Measurements from ENCODE around the gene PRPS1L1. TPM values are rescaled to one million over a fixed set of nuclear protein-coding genes. Genes with fewer than 3 reads are reported as not detected.

PRPS1L1 gene
- total and polyA plus RNA-seq, 2 donors from 2014 or later = not detected

DNA sequence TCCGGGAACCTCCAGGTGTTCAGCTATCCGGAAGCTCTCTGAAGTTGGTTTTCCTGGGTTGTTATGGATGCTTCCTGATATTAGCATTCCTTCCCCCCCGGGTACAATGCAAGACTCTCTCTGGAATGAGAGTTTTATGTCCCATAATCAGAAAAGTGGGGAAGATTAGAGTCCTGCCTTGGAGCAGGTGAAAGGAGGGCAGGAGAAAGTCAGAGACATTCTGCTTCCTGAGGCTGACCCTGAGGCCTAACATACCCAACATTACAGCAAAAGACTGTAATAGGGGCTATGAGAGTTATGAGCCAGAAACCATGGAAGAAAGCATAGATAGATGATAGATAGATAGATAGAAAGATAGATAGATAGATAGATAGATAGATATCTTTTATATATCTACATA is 36.9 kb downstream of the PRPS1L1 start:
- TF ChIP-seq, protein P1, sequence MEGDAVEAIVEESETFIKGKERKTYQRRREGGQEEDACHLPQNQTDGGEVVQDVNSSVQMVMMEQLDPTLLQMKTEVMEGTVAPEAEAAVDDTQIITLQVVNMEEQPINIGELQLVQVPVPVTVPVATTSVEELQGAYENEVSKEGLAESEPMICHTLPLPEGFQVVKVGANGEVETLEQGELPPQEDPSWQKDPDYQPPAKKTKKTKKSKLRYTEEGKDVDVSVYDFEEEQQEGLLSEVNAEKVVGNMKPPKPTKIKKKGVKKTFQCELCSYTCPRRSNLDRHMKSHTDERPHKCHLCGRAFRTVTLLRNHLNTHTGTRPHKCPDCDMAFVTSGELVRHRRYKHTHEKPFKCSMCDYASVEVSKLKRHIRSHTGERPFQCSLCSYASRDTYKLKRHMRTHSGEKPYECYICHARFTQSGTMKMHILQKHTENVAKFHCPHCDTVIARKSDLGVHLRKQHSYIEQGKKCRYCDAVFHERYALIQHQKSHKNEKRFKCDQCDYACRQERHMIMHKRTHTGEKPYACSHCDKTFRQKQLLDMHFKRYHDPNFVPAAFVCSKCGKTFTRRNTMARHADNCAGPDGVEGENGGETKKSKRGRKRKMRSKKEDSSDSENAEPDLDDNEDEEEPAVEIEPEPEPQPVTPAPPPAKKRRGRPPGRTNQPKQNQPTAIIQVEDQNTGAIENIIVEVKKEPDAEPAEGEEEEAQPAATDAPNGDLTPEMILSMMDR (IDR thresholded peaks at IDR 0.05; ENCODE audit: borderline replicate concordance, extremely low read depth, insufficient read depth) = no peak
- H3K9ac ChIP-seq (ENCODE audit: low read length in 3 of 3) = no peak overlapping the region
- H3K27me3 ChIP-seq (ENCODE audit: control insufficient read depth, insufficient read depth, low read length) = no peaks in the 10 kb centered on the region
- H3K4me1 ChIP-seq (ENCODE audit: control insufficient read depth in 2 of 3, insufficient read depth in 2 of 3, low read depth in 1 of 3, low read length in 3 of 3) = no peaks in the 10 kb centered on the region
- no peak for FAIRE-seq
- no peak overlapping the region for H3K27ac ChIP-seq (ENCODE audit: low read depth in 2 of 2, low read length in 2 of 2)
- H3K36me3 ChIP-seq (ENCODE audit: control insufficient read depth in 2 of 3, insufficient read depth in 3 of 3, low read length in 3 of 3) = no peaks in the 10 kb centered on the region
- intact Hi-C loops (cut with DNase I) = no loop called here
- no peaks in the 10 kb centered on the region for H3K9me3 ChIP-seq (ENCODE audit: control insufficient read depth in 2 of 3, insufficient read depth in 1 of 3, low read length in 3 of 3)
- no peak overlapping the region for H3K4me3 ChIP-seq (ENCODE audit: low read length in 3 of 3)
- DNase-seq = no peak

DNA sequence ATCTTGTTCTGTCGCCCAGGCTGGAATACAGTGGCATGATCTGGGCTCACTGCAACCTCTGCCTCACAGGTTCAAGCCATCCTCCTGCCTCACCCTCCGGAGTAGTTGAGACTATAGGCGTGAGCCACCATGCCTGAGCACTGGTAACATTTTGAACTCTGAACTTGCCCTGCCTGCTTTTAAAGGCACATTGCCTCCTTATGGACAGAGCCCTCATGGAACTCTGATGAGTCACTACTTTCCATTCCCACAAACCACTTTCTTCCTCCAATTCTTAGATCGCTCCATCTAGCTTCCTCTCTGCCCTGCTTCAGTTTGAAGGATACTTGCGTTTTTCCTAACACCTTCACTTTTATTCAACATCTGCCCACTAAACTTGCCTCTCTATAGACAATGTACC is 38.1 kb downstream of the PRPS1L1 start:
- intact Hi-C loops (cut with DNase I) = no loop called here
- no peaks in the 10 kb centered on the region for H3K27me3 ChIP-seq (ENCODE audit: control insufficient read depth, insufficient read depth, low read length)
- DNase-seq (no peak), FAIRE-seq (no peak)
- no peaks in the 10 kb centered on the region for H3K4me1 ChIP-seq (ENCODE audit: control insufficient read depth in 2 of 3, insufficient read depth in 2 of 3, low read depth in 1 of 3, low read length in 3 of 3)
- H3K9me3 ChIP-seq (ENCODE audit: control insufficient read depth in 2 of 3, insufficient read depth in 1 of 3, low read length in 3 of 3) = no peaks in the 10 kb centered on the region
- H3K27ac ChIP-seq (ENCODE audit: low read depth in 2 of 2, low read length in 2 of 2) = no peak overlapping the region
- H3K9ac ChIP-seq (ENCODE audit: low read length in 3 of 3) = no peak overlapping the region
- no peaks in the 10 kb centered on the region for H3K36me3 ChIP-seq (ENCODE audit: control insufficient read depth in 2 of 3, insufficient read depth in 3 of 3, low read length in 3 of 3)
- TF ChIP-seq, protein P1 (IDR thresholded peaks at IDR 0.05; ENCODE audit: borderline replicate concordance, extremely low read depth, insufficient read depth) = no peak
- H3K4me3 ChIP-seq (ENCODE audit: low read length in 3 of 3) = no peak overlapping the region

DNA sequence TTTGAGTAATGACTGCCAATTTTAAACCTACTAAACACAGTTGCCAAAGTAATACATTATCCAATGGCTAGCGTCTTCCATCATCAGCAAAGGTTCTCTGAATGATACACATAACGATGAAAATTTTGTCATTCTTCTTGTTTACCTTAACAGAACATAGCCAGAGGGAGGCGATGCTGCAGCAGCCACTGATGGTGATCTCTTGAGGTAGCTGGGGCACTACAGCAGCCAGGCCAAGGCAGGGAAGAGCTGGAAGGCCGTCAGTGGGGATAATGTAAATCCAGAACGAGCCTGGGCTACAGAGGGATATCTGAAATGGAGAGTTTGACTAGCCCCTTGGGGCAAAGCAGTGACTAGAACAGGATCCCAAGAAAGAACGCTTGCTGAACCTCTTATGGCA is 38.8 kb downstream of the PRPS1L1 start:
- intact Hi-C loops (cut with DNase I) = no loop called here

More for the DNA sequence above, 38.8 kb downstream of the PRPS1L1 start:
- Histone ChIP-seq H3K9me3 (ENCODE audit: control insufficient read depth in 2 of 3, insufficient read depth in 1 of 3, low read length in 3 of 3) (no peaks in the 10 kb centered on the region), H3K27me3 (ENCODE audit: control insufficient read depth, insufficient read depth, low read length) (no peaks in the 10 kb centered on the region), H3K27ac (ENCODE audit: low read depth in 2 of 2, low read length in 2 of 2) (no peak overlapping the region), H3K9ac (ENCODE audit: low read length in 3 of 3) (no peak overlapping the region), H3K36me3 (ENCODE audit: control insufficient read depth in 2 of 3, insufficient read depth in 3 of 3, low read length in 3 of 3) (no peaks in the 10 kb centered on the region), H3K4me1 (ENCODE audit: control insufficient read depth in 2 of 3, insufficient read depth in 2 of 3, low read depth in 1 of 3, low read length in 3 of 3) (no peaks in the 10 kb centered on the region), H3K4me3 (ENCODE audit: low read length in 3 of 3) (no peak overlapping the region)
- TF ChIP-seq, protein P1 (IDR thresholded peaks at IDR 0.05; ENCODE audit: borderline replicate concordance, extremely low read depth, insufficient read depth) = no peak
- DNase-seq (no peak), FAIRE-seq (no peak)

All from kidney (tissue), 14 donors.